Thyroid gland (tissue), 4 donors: ENCODE data around the gene ASPG.

Source experiments
- POLR2A ChIP-seq, 2 donors: fragments of 450-650 bp; IDR thresholded peaks; one replicate each; pipeline ENCODE4 v1.6.1; 2017; ENCODE audit warnings: antibody characterized with exemption in 2 of 2, mild to moderate bottlenecking in 2 of 2, moderate library complexity in 1 of 2
- TF ChIP-seq, protein P1 (sequence below), 6 experiments: fragments of 200-600 bp in 3 of 6; fragments of 450-650 bp in 3 of 6; sonication (generic) in 3 of 6; IDR thresholded peaks; one replicate each; pipeline ENCODE4 v1.5.1; 2016 to 2019; ENCODE audit warnings: antibody characterized with exemption in 6 of 6, mild to moderate bottlenecking in 2 of 6, inconsistent platforms in 1 of 6, moderate library complexity in 1 of 6

DNA sequence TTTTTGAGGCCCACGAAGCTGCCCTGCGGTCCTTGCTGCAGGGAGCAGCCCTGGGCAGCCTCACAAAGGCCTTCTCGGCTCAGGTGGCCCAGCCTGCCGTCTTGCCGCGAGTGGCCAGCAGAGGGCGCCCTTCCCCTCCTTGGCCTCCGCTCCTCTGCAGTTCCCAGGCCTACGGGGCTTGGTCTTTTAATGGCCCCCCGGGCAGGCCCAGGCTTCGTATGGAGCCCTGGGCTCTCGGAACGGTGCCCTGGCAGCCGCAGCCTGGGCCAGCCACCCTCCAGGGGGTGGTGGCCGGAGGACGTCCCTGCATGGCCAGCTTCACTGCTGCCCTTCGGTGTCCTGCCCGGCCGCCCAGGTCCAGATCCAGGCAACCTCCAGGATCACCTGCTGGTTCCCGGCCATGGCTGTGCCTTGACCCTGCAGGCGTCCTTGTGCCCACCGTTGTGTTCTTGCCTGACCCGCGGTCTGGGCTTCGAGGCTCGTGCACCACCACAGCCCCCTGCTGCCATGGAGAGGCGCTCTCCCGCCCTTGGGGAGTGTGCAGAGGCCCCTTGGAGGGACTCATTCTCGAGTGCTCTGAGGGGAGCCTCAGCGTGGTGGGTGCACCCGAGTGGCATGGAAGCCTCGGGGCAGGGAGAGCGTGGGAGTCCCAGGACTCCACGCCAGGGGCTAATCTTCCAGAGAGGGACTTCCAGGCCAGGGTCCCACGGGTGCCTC, 9.4 kb downstream of the ASPG start:
- TF ChIP-seq, protein P1, sequence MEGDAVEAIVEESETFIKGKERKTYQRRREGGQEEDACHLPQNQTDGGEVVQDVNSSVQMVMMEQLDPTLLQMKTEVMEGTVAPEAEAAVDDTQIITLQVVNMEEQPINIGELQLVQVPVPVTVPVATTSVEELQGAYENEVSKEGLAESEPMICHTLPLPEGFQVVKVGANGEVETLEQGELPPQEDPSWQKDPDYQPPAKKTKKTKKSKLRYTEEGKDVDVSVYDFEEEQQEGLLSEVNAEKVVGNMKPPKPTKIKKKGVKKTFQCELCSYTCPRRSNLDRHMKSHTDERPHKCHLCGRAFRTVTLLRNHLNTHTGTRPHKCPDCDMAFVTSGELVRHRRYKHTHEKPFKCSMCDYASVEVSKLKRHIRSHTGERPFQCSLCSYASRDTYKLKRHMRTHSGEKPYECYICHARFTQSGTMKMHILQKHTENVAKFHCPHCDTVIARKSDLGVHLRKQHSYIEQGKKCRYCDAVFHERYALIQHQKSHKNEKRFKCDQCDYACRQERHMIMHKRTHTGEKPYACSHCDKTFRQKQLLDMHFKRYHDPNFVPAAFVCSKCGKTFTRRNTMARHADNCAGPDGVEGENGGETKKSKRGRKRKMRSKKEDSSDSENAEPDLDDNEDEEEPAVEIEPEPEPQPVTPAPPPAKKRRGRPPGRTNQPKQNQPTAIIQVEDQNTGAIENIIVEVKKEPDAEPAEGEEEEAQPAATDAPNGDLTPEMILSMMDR (IDR thresholded peaks at IDR 0.05), result peak; percentile 59 to 91 (median 80)
- TF ChIP-seq POLR2A (IDR thresholded peaks at IDR 0.05), result no peak
